Activated naive CD8-positive, alpha-beta T cell treated with anti-CD3 and anti-CD28 coated beads, Interleukin-2, amount 10 ng/mL, durations not matched to agents 7 days and 5 days (primary cell): ENCODE results near the gene DNAJC25. TPM values are rescaled to one million over a fixed set of nuclear protein-coding genes. Genes with fewer than 3 reads are reported as not detected.

Experiments used
- ATAC-seq: fragments of 150-1000 bp; cut with Tn5 transposase; one replicate; pipeline ENCODE4 v1.10.0; 2021; ENCODE audit warnings: low read depth, moderate library complexity
- POLR2A ChIA-PET: fragments of 350-600 bp; sonication (Branson Sonifier 250); formaldehyde crosslinking; loops from one replicate; lab custom pipeline; 2021; ENCODE audit warnings: antibody characterized with exemption; lab: Charles Lee
- DNase-seq: peaks from one replicate; pipeline ENCODE4 v3.0.0; 2021
- H3K27ac Mint-ChIP-seq: one replicate; pipeline ENCODE4 v1.8.0; 2022; ENCODE audit warnings: mild to moderate bottlenecking, mixed read lengths
- H3K27me3 Mint-ChIP-seq: one replicate; pipeline ENCODE4 v1.8.0; 2022; ENCODE audit warnings: mild to moderate bottlenecking, moderate library complexity, mixed read lengths
- H3K36me3 Mint-ChIP-seq: one replicate; pipeline ENCODE4 v1.8.0; 2021; ENCODE audit warnings: mild to moderate bottlenecking, mixed read lengths
- H3K4me1 Mint-ChIP-seq: one replicate; pipeline ENCODE4 v1.8.0; 2021; ENCODE audit warnings: mixed read lengths
- H3K4me3 Mint-ChIP-seq: one replicate; pipeline ENCODE4 v1.8.0; 2022; ENCODE audit warnings: mild to moderate bottlenecking, moderate library complexity, mixed read lengths
- H3K9me3 Mint-ChIP-seq: one replicate; pipeline ENCODE4 v1.8.0; 2021; ENCODE audit warnings: mixed read lengths
- total RNA-seq, 2 experiments: library from RNA; stranded (reverse); gene quantifications; one replicate each; pipeline ENCODE4 v1.2.3, GENCODE V29; 2021

The DNAJC25 gene
- total RNA-seq, 2 experiments from 2014 or later = 3.6 to 4.3 TPM

GRCh38 chr9:111633389-111633736, 2.2 kb downstream of the DNAJC25 start:
- H3K36me3 Mint-ChIP-seq = no peaks in the 10 kb centered on the region
- H3K9me3 Mint-ChIP-seq = no peaks in the 10 kb centered on the region
- H3K4me3 Mint-ChIP-seq = peak overlapping the region; percentile 96
- H3K27me3 Mint-ChIP-seq = no peaks in the 10 kb centered on the region
- ATAC-seq = no peak
- DNase-seq = no peak
- POLR2A ChIA-PET = no interaction called here
- peaks cover 36% of the 10 kb centered on the region for H3K4me1 Mint-ChIP-seq
- no peak overlapping the region for H3K27ac Mint-ChIP-seq

DNA sequence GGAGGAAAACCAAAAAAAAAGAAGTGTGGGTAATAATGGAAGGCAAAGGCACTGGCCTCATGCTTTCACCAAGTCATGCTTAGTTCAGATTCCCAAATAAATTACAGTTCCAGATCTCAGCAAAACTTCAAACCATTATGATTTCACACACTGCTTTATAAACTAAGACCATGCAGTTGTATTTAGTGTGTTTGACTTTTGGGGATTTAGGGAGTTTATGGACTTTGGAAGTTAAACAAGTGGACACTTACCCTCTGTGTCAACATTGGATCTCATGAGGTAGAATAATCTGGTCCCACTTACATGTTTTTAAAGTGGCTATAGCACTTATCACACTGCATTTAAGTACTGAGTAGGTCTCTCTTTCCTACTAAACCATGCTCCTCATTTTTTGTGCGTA, 3.7 kb downstream of the DNAJC25 start:
- H3K4me3 Mint-ChIP-seq = no peak overlapping the region
- no peaks in the 10 kb centered on the region for H3K9me3 Mint-ChIP-seq
- no peak overlapping the region for H3K27ac Mint-ChIP-seq
- POLR2A ChIA-PET = no interaction called here
- no peaks in the 10 kb centered on the region for H3K36me3 Mint-ChIP-seq
- ATAC-seq = no peak
- no peaks in the 10 kb centered on the region for H3K27me3 Mint-ChIP-seq
- no peak for DNase-seq
- peaks cover 36% of the 10 kb centered on the region for H3K4me1 Mint-ChIP-seq

DNA sequence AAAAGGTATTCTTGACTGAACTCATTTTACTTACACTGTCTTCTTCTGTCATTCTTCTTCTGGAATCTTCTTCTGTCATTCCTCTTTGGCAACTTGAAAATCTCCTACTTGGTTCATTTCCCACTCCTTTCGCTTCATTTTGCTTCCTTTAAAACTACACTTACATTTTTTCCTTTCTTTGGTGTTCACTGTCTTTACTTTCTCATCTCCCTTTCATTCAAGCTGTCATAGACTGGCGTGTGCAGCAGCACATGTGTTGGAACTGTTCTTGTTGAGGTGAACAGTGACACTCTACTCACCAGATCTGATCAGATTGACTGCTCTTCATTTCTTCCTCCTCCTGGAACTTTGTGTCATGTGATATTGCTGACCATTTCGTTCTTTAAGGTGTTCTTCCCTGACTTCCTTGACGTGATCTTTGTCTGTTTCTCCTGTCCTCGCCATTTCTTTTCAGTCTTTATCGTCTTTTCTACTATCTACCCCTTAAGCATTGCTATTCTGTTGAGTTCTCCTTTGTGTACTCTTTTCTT, 6.4 kb downstream of the DNAJC25 start:
- POLR2A ChIA-PET = no interaction called here
- no peak overlapping the region for H3K4me3 Mint-ChIP-seq
- H3K4me1 Mint-ChIP-seq = peaks cover 25% of the 10 kb centered on the region
- no peaks in the 10 kb centered on the region for H3K27me3 Mint-ChIP-seq
- H3K9me3 Mint-ChIP-seq = no peaks in the 10 kb centered on the region
- H3K27ac Mint-ChIP-seq = no peak overlapping the region
- no peaks in the 10 kb centered on the region for H3K36me3 Mint-ChIP-seq
- ATAC-seq (no peak), DNase-seq (no peak)

DNA sequence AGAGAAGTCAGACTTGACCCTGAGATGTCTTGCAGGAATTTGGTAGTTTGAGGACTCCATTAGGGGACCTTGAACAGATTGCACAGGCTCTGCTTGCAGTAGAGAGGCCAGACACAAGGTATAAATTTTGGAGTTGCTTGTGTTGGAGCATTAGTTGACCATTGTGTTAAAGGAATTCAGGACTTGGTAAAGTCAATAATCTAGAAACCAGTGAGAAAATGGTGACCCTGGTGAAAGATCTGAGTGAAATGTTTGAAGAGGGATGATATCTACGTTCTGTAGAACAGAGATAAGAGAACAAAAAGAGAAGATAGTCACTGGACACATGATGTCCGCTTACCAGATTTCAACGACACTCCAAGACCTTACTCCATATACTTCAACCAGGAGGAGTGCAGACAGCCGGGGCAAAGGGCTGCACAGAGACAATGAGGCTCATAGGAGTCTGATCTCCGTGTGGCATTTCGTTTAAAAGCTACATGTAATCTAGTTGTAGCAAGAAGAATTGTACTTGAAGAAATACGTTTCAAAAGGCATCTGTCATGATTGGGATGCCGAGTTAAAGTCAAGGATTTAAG, 13.2 kb downstream of the DNAJC25 start:
- H3K4me1 Mint-ChIP-seq = peaks cover 2% of the 10 kb centered on the region
- no peak overlapping the region for H3K27ac Mint-ChIP-seq
- DNase-seq (no peak), ATAC-seq (no peak)
- no peaks in the 10 kb centered on the region for H3K27me3 Mint-ChIP-seq
- H3K4me3 Mint-ChIP-seq = no peak overlapping the region
- POLR2A ChIA-PET = no interaction called here
- peaks cover 13% of the 10 kb centered on the region for H3K36me3 Mint-ChIP-seq
- no peaks in the 10 kb centered on the region for H3K9me3 Mint-ChIP-seq

DNA sequence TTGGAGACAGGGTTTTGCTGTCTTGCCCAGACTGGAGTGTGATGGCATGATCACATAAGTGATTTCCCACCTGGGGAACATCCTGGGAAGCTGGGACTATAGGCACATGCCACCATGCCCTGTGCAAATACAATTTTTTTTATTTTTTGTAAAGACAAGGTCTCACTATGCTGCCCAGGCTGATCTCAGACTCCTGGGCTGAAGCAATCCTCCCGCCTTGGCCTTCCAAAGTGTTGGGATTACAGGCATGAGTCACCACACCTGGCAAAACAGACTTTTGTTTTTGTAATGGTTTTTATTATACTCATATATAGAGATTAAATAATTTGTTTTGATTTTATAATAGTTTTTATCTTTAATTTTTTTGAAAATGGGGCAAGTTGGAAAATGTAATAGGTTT, 14.7 kb downstream of the DNAJC25 start:
- peaks cover 20% of the 10 kb centered on the region for H3K36me3 Mint-ChIP-seq
- H3K27ac Mint-ChIP-seq = no peak overlapping the region
- DNase-seq = no peak
- no peak for ATAC-seq
- H3K4me1 Mint-ChIP-seq = peaks cover 2% of the 10 kb centered on the region
- no peaks in the 10 kb centered on the region for H3K9me3 Mint-ChIP-seq
- H3K4me3 Mint-ChIP-seq = no peak overlapping the region
- POLR2A ChIA-PET = no interaction called here
- no peaks in the 10 kb centered on the region for H3K27me3 Mint-ChIP-seq

- no peak overlapping the region for H3K4me3 Mint-ChIP-seq
- no peaks in the 10 kb centered on the region for H3K27me3 Mint-ChIP-seq
- H3K4me1 Mint-ChIP-seq = peaks cover 2% of the 10 kb centered on the region
- H3K27ac Mint-ChIP-seq = no peak overlapping the region
- DNase-seq = no peak
- no peak for ATAC-seq
- peaks cover 20% of the 10 kb centered on the region for H3K36me3 Mint-ChIP-seq
- POLR2A ChIA-PET = no interaction called here
- no peaks in the 10 kb centered on the region for H3K9me3 Mint-ChIP-seq
Measured at GRCh38 chr9:111646417-111646816, 15.3 kb downstream of the DNAJC25 start.

- H3K9me3 Mint-ChIP-seq = no peaks in the 10 kb centered on the region
- peaks cover 2% of the 10 kb centered on the region for H3K4me1 Mint-ChIP-seq
- H3K36me3 Mint-ChIP-seq = peaks cover 20% of the 10 kb centered on the region
- POLR2A ChIA-PET = no interaction called here
- no peaks in the 10 kb centered on the region for H3K27me3 Mint-ChIP-seq
- no peak overlapping the region for H3K4me3 Mint-ChIP-seq
- H3K27ac Mint-ChIP-seq = no peak overlapping the region
- no peak for DNase-seq
- no peak for ATAC-seq
Measured at GRCh38 chr9:111648066-111648465, 16.9 kb downstream of the DNAJC25 start.

DNA sequence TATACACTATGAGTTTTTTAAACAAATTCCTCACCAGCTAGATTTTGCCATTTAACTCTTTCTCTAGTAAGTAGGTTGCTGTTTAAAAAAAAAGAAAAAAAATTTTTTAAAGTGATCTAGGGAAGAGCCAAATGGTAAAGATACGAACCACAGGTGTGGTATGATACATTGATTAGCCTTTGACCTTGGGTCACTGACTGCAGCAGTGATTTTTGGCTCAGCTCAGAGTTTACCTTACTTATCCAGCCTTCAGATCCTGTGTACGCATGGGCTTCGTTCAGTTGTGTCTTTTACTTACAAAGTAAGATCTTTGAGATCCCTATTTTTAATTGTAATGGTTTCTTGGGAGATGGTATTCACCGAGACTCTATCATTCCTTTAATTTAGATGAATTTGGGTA, 17.9 kb downstream of the DNAJC25 start:
- peaks cover 23% of the 10 kb centered on the region for H3K36me3 Mint-ChIP-seq
- no peaks in the 10 kb centered on the region for H3K27me3 Mint-ChIP-seq

GRCh38 chr9:111657051-111657450, 25.9 kb downstream of the DNAJC25 start:
- no peak for DNase-seq
- no peak for ATAC-seq
- no peaks in the 10 kb centered on the region for H3K9me3 Mint-ChIP-seq
- no peak overlapping the region for H3K4me3 Mint-ChIP-seq
- POLR2A ChIA-PET = no interaction called here
- peaks cover 4% of the 10 kb centered on the region for H3K4me1 Mint-ChIP-seq
- peaks cover 16% of the 10 kb centered on the region for H3K36me3 Mint-ChIP-seq
- no peak overlapping the region for H3K27ac Mint-ChIP-seq
- H3K27me3 Mint-ChIP-seq = no peaks in the 10 kb centered on the region

More for the DNA sequence above, 17.9 kb downstream of the DNAJC25 start:
- Mint-ChIP-seq H3K4me3 (no peak overlapping the region), H3K4me1 (no peaks in the 10 kb centered on the region), H3K27ac (no peak overlapping the region), H3K9me3 (no peaks in the 10 kb centered on the region)
- ATAC-seq = no peak
- POLR2A ChIA-PET = no interaction called here
- no peak for DNase-seq

DNA sequence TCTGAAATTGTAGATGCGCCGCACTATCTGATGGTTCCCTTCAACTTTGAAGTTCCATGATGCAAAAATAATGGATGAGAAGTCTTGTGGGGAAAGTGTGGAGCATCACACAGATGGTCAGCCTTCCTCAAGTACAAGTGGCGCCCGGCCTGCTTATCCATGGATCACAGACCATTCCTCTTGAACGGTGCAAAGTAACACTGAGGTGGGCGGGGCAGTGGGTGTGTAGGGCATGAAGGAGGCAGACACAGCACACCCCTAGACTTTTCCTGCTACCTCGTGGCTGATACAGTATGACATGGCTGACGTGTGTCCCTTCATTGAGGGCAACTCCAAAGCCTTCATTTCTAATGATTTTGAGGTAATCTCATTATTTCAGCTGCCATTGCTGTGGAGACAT, 27.8 kb downstream of the DNAJC25 start:
- no peaks in the 10 kb centered on the region for H3K27me3 Mint-ChIP-seq
- no peak overlapping the region for H3K4me3 Mint-ChIP-seq
- peaks cover 16% of the 10 kb centered on the region for H3K36me3 Mint-ChIP-seq
- H3K4me1 Mint-ChIP-seq = peaks cover 19% of the 10 kb centered on the region
- POLR2A ChIA-PET = no interaction called here
- no peaks in the 10 kb centered on the region for H3K9me3 Mint-ChIP-seq
- H3K27ac Mint-ChIP-seq = no peak overlapping the region
- DNase-seq = no peak
- no peak for ATAC-seq

- Mint-ChIP-seq H3K4me1 (peaks cover 20% of the 10 kb centered on the region), H3K9me3 (no peaks in the 10 kb centered on the region), H3K27ac (no peak overlapping the region), H3K27me3 (no peaks in the 10 kb centered on the region), H3K4me3 (no peak overlapping the region), H3K36me3 (peaks cover 16% of the 10 kb centered on the region)
- POLR2A ChIA-PET = no interaction called here
- ATAC-seq = no peak
- DNase-seq = no peak
Measured at GRCh38 chr9:111659691-111660090, 28.6 kb downstream of the DNAJC25 start.

- Mint-ChIP-seq H3K27me3 (no peaks in the 10 kb centered on the region), H3K4me3 (peak within 1 kb of the TSS; percentile 96), H3K9me3 (no peaks in the 10 kb centered on the region), H3K4me1 (peaks cover 23% of the 10 kb centered on the region), H3K27ac (peak within 1 kb of the TSS; percentile 93), H3K36me3 (peaks cover 14% of the 10 kb centered on the region)
- POLR2A ChIA-PET = interaction anchor here (0.8 to 1.2 kb wide), 5 partner anchors 9 to 136 kb away, joined by 3 to 20 read pairs (median 3); partner anchors contain the start of genes DNAJC25 and ZNF483
- peak; percentile 92 for ATAC-seq
- DNase-seq = peak; percentile 86
Measured at GRCh38 chr9:111661150-111661801, 30.1 kb downstream of the DNAJC25 start, which contains the start of gene GNG10. TSS of gene GNG10 (plus strand) at chr9:111661605. CDS start at chr9:111661635, 30 bp downstream.

GRCh38 chr9:111661802-111662521, 30.8 kb downstream of the DNAJC25 start:
- ATAC-seq (peak; percentile 45), DNase-seq (peak; percentile 64)
- Mint-ChIP-seq H3K9me3 (no peaks in the 10 kb centered on the region), H3K27ac (peak overlapping the region; percentile 93), H3K4me1 (peaks cover 23% of the 10 kb centered on the region), H3K4me3 (peak overlapping the region; percentile 96), H3K36me3 (peaks cover 17% of the 10 kb centered on the region), H3K27me3 (no peaks in the 10 kb centered on the region)
- POLR2A ChIA-PET = interaction anchor here (0.6 to 1.1 kb wide), 5 partner anchors 8 to 65 kb away, joined by 3 to 20 read pairs (median 5); partner anchors contain the start of gene DNAJC25
